D721Med (cell line): ENCODE data around the gene SYT14.
"Not testable (repeated sequence)": the region's sequence is repeated elsewhere in the genome, so short reads cannot be mapped to it uniquely, and the experiment has no call there.

ENCODE experiments used
- DNase-seq: peaks from one replicate; pipeline ENCODE4 v3.0.0; 2011; ENCODE audit warnings: low spot score; ENCODE audit not compliant: insufficient read length
- FAIRE-seq: peaks from 2 replicates; lab custom pipeline; 2011; peaks lifted over from hg19 to GRCh38; lab: Jason Lieb, UNC
- TF ChIP-seq, protein P1 (sequence below): IDR thresholded peaks from 2 replicates; pipeline ENCODE4 v1.5.1; 2012; ENCODE audit warnings: mild to moderate bottlenecking, control low read depth; ENCODE audit not compliant: insufficient read depth; ENCODE audit errors: missing control alignments

SYT14 gene

DNA sequence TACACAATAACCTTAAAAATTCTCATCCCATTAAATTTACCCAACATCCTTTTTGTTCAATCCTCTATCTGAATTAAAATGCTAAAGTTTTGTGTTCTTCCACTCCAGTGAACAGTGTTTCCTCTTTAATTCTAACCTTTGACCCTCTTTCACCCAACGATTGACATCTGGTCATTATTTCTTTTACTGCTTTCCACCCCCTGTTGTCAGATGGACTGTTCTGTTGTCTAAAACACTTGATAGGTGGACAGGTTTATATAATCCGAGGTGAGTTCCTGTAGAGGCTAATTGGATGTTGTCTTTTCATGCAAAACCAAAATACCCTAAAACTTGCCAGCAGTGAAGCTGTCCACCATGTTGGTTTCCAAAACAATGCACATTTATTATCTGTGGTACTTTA is 221.2 kb downstream of the SYT14 start:
- TF ChIP-seq, protein P1, sequence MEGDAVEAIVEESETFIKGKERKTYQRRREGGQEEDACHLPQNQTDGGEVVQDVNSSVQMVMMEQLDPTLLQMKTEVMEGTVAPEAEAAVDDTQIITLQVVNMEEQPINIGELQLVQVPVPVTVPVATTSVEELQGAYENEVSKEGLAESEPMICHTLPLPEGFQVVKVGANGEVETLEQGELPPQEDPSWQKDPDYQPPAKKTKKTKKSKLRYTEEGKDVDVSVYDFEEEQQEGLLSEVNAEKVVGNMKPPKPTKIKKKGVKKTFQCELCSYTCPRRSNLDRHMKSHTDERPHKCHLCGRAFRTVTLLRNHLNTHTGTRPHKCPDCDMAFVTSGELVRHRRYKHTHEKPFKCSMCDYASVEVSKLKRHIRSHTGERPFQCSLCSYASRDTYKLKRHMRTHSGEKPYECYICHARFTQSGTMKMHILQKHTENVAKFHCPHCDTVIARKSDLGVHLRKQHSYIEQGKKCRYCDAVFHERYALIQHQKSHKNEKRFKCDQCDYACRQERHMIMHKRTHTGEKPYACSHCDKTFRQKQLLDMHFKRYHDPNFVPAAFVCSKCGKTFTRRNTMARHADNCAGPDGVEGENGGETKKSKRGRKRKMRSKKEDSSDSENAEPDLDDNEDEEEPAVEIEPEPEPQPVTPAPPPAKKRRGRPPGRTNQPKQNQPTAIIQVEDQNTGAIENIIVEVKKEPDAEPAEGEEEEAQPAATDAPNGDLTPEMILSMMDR, result no peak
- FAIRE-seq, result peak; percentile 60
- DNase-seq, result no peak

GRCh38 chr1:210170220-210170619 is 232.2 kb downstream of the SYT14 start:
- DNase-seq, result no peak
- TF ChIP-seq, protein P1, result no peak
- FAIRE-seq, result no peak

DNA sequence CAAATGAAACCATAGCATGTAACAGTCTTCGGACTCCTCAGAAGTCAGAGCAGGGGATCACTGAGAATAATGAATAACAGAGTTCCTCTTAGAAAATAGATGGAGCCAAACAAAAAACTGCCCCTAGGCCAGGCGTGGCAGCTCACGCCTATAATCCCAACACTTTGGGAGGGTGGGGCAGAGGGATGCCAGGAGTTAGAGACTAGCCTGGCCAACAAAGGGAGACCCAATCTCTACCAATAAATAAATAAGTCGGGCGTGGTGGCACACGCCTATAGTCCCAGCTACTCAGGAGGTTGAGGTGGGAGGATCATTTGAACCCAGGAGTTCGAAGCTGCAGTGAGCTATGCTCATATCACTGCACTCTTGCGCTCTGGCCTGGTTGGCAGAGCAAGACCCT is 236.1 kb downstream of the SYT14 start:
- TF ChIP-seq, protein P1, result no peak
- DNase-seq (no peak), FAIRE-seq (no peak)

DNA sequence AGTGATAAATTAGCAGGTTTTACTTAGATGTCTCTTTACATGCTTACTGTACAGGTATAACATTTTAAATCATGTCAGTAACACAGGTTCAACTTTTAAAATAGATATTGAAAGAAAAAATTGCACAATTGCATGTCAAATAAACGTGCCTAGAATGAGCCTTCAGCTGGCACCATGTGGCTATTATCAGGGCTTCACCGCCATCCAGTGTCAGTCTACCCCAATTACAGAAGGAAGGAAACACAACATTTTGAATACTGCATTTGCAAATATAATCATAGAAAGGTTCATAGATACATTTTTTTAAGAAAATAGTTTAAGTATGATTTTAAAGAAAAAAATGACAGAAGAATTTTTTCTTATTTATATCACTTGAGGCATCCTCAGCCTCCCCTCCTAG is 247.0 kb downstream of the SYT14 start:
- no peak for DNase-seq
- FAIRE-seq, result no peak
- TF ChIP-seq, protein P1, result no peak

DNA sequence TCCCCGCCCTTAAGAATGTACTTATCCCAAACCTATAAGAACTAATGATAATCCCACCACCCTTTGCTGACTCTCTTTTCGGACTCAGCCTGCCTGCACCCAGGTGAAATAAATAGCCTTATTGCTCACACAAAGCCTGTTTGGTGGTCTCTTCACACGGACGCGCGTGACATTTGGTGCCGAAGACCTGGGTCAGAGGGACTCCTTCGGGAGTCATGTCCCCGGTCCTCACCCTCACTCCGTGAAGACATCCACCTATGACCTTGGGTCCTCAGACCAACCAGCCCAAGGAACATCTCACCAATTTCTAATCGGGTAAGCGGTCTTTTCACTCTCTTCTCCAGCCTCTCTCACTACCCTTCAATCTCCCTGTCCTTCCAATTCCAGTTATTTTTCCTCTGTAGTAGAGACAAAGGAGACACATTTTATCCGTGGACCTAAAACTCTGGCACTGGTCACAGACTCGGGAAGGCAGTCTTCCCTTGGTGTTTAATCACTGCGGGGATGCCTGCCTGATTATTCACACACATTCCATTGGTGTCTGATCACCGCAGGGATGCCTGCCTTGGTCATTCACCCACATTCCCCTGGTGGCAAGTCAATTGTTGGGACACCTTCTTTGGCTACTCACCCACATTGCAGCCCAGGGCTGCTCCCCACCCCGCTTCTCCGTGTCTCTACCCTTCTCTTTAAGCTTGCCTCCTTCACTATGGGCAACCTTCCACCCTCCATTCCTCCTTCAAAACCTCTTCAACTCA is 250.0 kb downstream of the SYT14 start:
- FAIRE-seq, DNase-seq: not testable (repeated sequence)

GRCh38 chr1:210189426-210189825 is 251.4 kb downstream of the SYT14 start:
- no peak for DNase-seq
- FAIRE-seq, result no peak
- TF ChIP-seq, protein P1, result no peak

DNA sequence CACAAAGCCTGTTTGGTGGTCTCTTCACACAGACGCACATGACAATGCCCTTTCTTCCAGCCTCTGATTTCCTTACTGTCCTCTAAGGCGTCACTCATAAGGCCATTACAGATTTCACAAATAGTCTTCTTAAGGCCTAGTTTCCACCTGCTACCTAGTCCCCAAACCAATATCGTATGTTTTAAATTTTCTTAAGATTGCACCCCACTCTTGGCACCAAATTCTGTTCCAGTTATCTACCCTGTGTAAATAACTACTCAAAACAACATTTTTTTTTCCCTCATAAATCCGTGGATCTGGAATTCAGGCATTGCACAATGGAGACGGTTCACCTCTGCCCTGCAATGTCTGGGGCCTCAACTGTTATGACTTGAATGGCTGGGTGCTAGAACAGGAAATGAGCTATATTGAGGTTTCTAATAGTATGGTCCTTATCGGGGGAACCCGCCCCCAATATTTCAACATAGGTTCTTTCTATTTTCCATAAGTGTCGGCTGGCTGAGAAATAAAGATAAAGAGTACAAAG is 257.7 kb downstream of the SYT14 start:
- DNase-seq (no peak), FAIRE-seq (no peak)
- TF ChIP-seq, protein P1, result no peak

- not testable (repeated sequence) for DNase-seq, FAIRE-seq
Observed at GRCh38 chr1:210196266-210196665, 258.2 kb downstream of the SYT14 start.
